NT2/D1 (cell line): ENCODE measurements around the gene PHETA1.
"Not testable (repeated sequence)": the region's sequence is repeated elsewhere in the genome, so short reads cannot be mapped to it uniquely, and the experiment has no call there.

Experiments used
- DNase-seq: peaks from one replicate; pipeline ENCODE4 v3.0.0-alpha.2; 2011; ENCODE audit warnings: low read depth, low spot score
- H3K27me3 ChIP-seq: 2 replicates; pipeline ENCODE4 v1.6.0; 2011; ENCODE audit warnings: mild to moderate bottlenecking; ENCODE audit not compliant: insufficient read length, insufficient read depth
- H3K36me3 ChIP-seq: 2 replicates; pipeline ENCODE4 v1.6.1; 2011; ENCODE audit warnings: mild to moderate bottlenecking, low read length, mixed read lengths; ENCODE audit not compliant: insufficient read depth, insufficient read length
- H3K4me1 ChIP-seq: 2 replicates; pipeline ENCODE4 v1.5.1; 2011; ENCODE audit not compliant: insufficient read depth, insufficient read length
- H3K4me3 ChIP-seq: 2 replicates; pipeline ENCODE4 v1.5.1; 2011; ENCODE audit warnings: low read depth; ENCODE audit not compliant: insufficient read length
- H3K9ac ChIP-seq: 2 replicates; pipeline ENCODE4 v1.6.0; 2011; ENCODE audit warnings: low read depth; ENCODE audit not compliant: insufficient read length
- H3K9me3 ChIP-seq: 2 replicates; pipeline ENCODE4 v1.5.1; 2011; ENCODE audit warnings: mild to moderate bottlenecking, low read length; ENCODE audit not compliant: insufficient read depth
- SUZ12 ChIP-seq: IDR thresholded peaks from 2 replicates; pipeline ENCODE4 v1.6.1; 2011; ENCODE audit not compliant: insufficient read length, insufficient read depth; ENCODE audit errors: extremely low read depth
- YY1 ChIP-seq: IDR thresholded peaks from 2 replicates; pipeline ENCODE4 v1.6.1; 2011; ENCODE audit not compliant: insufficient read length, insufficient read depth
- ZNF274 ChIP-seq: IDR thresholded peaks from 2 replicates; pipeline ENCODE4 v1.6.1; 2011; ENCODE audit warnings: mild to moderate bottlenecking, low read depth, low read length

Gene PHETA1

GRCh38 chr12:111393700-111394300 is 24.9 kb upstream of the PHETA1 start:
- H3K9me3 ChIP-seq: no peaks in the 10 kb centered on the region
- H3K9ac ChIP-seq: no peak overlapping the region
- H3K36me3 ChIP-seq: no peaks in the 10 kb centered on the region
- no peaks in the 10 kb centered on the region for H3K27me3 ChIP-seq
- DNase-seq: no peak
- peaks cover 3% of the 10 kb centered on the region for H3K4me1 ChIP-seq
- H3K4me3 ChIP-seq: no peak overlapping the region
- TF ChIP-seq ZNF274 (no peak), YY1 (no peak), SUZ12 (no peak)

GRCh38 chr12:111390910-111391309 is 22.0 kb upstream of the PHETA1 start:
- TF ChIP-seq YY1 (no peak), ZNF274 (no peak), SUZ12 (no peak)
- Histone ChIP-seq H3K4me1 (peaks cover 3% of the 10 kb centered on the region), H3K9me3 (no peaks in the 10 kb centered on the region), H3K27me3 (no peaks in the 10 kb centered on the region), H3K4me3 (no peak overlapping the region), H3K9ac (no peak overlapping the region), H3K36me3 (no peaks in the 10 kb centered on the region)
- DNase-seq: no peak

- no peaks in the 10 kb centered on the region for H3K27me3 ChIP-seq
- H3K4me1 ChIP-seq: peaks cover 3% of the 10 kb centered on the region
- no peak overlapping the region for H3K9ac ChIP-seq
- DNase-seq: no peak
- no peak overlapping the region for H3K4me3 ChIP-seq
- H3K9me3 ChIP-seq: no peaks in the 10 kb centered on the region
- H3K36me3 ChIP-seq: no peaks in the 10 kb centered on the region
- TF ChIP-seq YY1: no peak
- no peak for TF ChIP-seq ZNF274
- TF ChIP-seq SUZ12: no peak
Measured at GRCh38 chr12:111389635-111390034, 20.7 kb upstream of the PHETA1 start.

DNA sequence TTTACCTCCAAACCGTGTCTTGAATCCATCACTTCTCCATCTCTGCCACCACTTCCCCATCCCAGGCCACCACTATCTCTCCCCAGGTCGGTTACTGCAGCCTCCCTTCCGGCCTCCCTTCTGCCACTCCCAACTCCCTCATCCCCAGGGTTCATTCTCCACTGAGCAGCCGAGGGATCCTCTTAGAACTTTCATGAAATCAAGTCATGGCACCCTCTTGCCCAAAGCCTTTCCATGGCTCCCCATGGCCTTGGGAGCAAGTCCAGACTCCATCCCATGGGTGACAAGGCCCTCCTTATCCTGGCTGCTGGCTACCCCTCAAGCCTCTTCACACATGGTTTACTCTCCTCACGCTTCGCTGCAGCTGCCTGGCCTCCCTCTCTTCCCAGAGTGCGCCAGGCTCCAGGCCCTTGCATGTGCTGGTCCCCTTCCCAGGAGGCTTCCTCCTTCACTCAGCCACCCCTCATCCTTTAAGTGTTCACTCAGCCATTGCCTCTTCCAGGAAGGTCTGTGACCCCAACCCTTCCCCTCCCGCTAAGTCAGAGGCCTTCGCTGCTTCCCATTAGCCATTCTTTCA is 18.9 kb upstream of the PHETA1 start:
- no peak for DNase-seq
- no peaks in the 10 kb centered on the region for H3K36me3 ChIP-seq
- no peaks in the 10 kb centered on the region for H3K9me3 ChIP-seq
- no peaks in the 10 kb centered on the region for H3K27me3 ChIP-seq
- H3K4me3 ChIP-seq: no peak overlapping the region
- H3K9ac ChIP-seq: peak overlapping the region; percentile 28
- no peak for TF ChIP-seq YY1
- no peaks in the 10 kb centered on the region for H3K4me1 ChIP-seq

DNA sequence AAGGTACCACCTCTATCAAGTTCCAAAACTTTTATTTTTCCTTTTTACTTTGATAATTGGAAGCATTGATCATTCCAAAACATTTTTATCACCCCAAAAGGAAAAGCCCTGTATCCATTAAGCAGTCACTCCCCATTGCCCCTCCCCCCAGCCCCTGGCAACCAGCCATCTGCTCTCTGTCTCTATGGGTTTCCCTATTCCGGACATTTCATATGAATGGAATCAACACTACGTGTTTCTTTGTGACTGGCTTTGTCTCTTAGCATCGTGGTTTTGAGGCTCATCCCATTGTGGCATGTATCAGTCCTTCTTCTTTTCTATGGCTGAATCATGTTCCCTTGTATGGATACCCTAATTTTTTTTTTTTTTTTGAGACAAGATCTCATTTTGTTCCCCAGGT is 18.0 kb upstream of the PHETA1 start:
- Histone ChIP-seq H3K4me3 (no peak overlapping the region), H3K4me1 (no peaks in the 10 kb centered on the region), H3K36me3 (no peaks in the 10 kb centered on the region), H3K27me3 (no peaks in the 10 kb centered on the region), H3K9ac (no peak overlapping the region), H3K9me3 (no peaks in the 10 kb centered on the region)
- no peak for TF ChIP-seq YY1
- DNase-seq: no peak

DNA sequence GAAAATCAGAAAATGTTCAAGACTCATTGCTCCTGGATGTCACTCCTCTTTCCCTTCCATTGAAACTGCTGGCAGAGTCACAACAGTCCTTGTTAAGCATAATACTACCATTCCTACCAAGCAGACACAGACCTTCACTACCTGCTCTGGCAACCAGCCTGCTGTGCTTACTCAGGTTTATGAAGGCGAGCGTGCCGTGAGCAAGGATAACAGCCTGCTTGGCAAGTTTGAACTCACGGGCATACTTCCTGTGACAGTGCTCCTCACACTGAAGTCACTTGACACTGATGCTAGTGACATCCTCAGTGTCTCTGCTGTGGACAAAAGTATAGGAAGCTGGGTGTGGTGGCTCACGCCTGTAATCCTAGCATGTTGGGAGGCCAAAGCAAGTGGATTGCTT is 15.7 kb upstream of the PHETA1 start:
- H3K9me3 ChIP-seq: no peaks in the 10 kb centered on the region
- H3K9ac ChIP-seq: no peak overlapping the region
- no peaks in the 10 kb centered on the region for H3K4me1 ChIP-seq
- DNase-seq: no peak
- H3K4me3 ChIP-seq: no peak overlapping the region
- no peaks in the 10 kb centered on the region for H3K36me3 ChIP-seq
- no peaks in the 10 kb centered on the region for H3K27me3 ChIP-seq
- TF ChIP-seq SUZ12: no peak
- TF ChIP-seq ZNF274: no peak

- DNase-seq: no peak
- Histone ChIP-seq H3K36me3 (no peaks in the 10 kb centered on the region), H3K9me3 (no peaks in the 10 kb centered on the region; the same call in 1 of the 2 replicates), H3K4me1 (no peaks in the 10 kb centered on the region), H3K27me3 (no peaks in the 10 kb centered on the region), H3K4me3 (no peak overlapping the region), H3K9ac (no peak overlapping the region)
- TF ChIP-seq ZNF274 (no peak), YY1 (no peak), SUZ12 (no peak)
Measured at GRCh38 chr12:111379942-111380554, 11.2 kb upstream of the PHETA1 start.

DNA sequence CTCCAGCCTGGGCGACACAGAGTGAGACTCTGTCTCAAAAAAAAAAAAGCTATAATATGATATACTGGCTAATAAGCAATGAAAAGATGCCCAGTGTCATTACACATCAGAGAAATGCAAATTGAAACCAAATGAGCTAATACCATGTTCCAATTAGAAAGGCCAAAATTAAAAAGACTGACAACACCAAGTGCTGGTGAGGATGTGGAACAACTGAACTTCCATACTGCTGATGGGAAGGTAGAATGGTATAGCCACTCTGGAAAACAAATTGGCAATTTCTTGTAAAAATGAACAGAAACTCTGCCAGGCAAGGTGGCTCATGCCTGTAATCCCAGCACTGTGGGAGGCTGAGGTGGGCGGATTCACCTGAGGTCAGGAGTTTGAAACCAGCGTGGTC is 8.5 kb upstream of the PHETA1 start:
- H3K9me3 ChIP-seq: no peaks in the 10 kb centered on the region; the same call in 1 of the 2 replicates
- no peak overlapping the region for H3K9ac ChIP-seq
- DNase-seq: no peak
- H3K4me1 ChIP-seq: no peaks in the 10 kb centered on the region
- no peaks in the 10 kb centered on the region for H3K36me3 ChIP-seq
- TF ChIP-seq SUZ12 (no peak), ZNF274 (no peak), YY1 (no peak)
- H3K4me3 ChIP-seq: no peak overlapping the region
- H3K27me3 ChIP-seq: no peaks in the 10 kb centered on the region

GRCh38 chr12:111373231-111373630 is 4.3 kb upstream of the PHETA1 start:
- H3K4me1 ChIP-seq, H3K36me3 ChIP-seq, DNase-seq, H3K9me3 ChIP-seq, H3K27me3 ChIP-seq, H3K9ac ChIP-seq, H3K4me3 ChIP-seq: not testable (repeated sequence)
